GM12865 (cell line): ENCODE data around the gene MPDU1.

Experiments
- DNase-seq: peaks from one replicate; pipeline ENCODE4 v3.0.0; 2010; ENCODE audit warnings: low read depth
- H3K4me3 ChIP-seq: 2 replicates; pipeline ENCODE4 v1.5.1; 2011; ENCODE audit warnings: mild to moderate bottlenecking, low read depth, low read length, control low read depth
- TF ChIP-seq, protein P1 (sequence below): IDR thresholded peaks from 2 replicates; pipeline ENCODE4 v1.5.1; 2011; ENCODE audit warnings: low read length, control low read depth, low read depth, inconsistent platforms; ENCODE audit not compliant: insufficient read depth; ENCODE audit errors: missing control alignments

The MPDU1 gene

GRCh38 chr17:7557147-7557764 lies 26.4 kb upstream of the MPDU1 start:
- H3K4me3 ChIP-seq: no peak overlapping the region
- TF ChIP-seq, protein P1, sequence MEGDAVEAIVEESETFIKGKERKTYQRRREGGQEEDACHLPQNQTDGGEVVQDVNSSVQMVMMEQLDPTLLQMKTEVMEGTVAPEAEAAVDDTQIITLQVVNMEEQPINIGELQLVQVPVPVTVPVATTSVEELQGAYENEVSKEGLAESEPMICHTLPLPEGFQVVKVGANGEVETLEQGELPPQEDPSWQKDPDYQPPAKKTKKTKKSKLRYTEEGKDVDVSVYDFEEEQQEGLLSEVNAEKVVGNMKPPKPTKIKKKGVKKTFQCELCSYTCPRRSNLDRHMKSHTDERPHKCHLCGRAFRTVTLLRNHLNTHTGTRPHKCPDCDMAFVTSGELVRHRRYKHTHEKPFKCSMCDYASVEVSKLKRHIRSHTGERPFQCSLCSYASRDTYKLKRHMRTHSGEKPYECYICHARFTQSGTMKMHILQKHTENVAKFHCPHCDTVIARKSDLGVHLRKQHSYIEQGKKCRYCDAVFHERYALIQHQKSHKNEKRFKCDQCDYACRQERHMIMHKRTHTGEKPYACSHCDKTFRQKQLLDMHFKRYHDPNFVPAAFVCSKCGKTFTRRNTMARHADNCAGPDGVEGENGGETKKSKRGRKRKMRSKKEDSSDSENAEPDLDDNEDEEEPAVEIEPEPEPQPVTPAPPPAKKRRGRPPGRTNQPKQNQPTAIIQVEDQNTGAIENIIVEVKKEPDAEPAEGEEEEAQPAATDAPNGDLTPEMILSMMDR: no peak
- DNase-seq: no peak

- peak; percentile 79 for DNase-seq
- TF ChIP-seq, protein P1: no peak
- H3K4me3 ChIP-seq: peak overlapping the region; percentile 47
These were observed 25.7 kb upstream of the MPDU1 start for GRCh38 chr17:7557775-7558543.

- TF ChIP-seq, protein P1: no peak
- no peak for DNase-seq
- H3K4me3 ChIP-seq: peak within 1 kb of the TSS; percentile 47
These were observed 24.9 kb upstream of the MPDU1 start, which contains the start of gene TNFSF13 for GRCh38 chr17:7558544-7559319. Gene TNFSF13, plus strand, starts transcription at chr17:7558750. Its CDS starts 290 bp downstream, at chr17:7559040.

- no peak overlapping the region for H3K4me3 ChIP-seq
- no peak for DNase-seq
- TF ChIP-seq, protein P1: no peak
These were observed 24.1 kb upstream of the MPDU1 start for GRCh38 chr17:7559320-7560171.

- peak overlapping the region; percentile 72 for H3K4me3 ChIP-seq
- DNase-seq: peak; percentile 70
- TF ChIP-seq, protein P1: peak; percentile 67
These were observed 23.3 kb upstream of the MPDU1 start for GRCh38 chr17:7560172-7561027.
